Subcutaneous abdominal adipose tissue (tissue), 5 donors: ENCODE results near the gene S100A13.

Source experiments
- H3K27ac ChIP-seq: one replicate; pipeline ENCODE4 v1.7.0; 2013; ENCODE audit warnings: low read depth, mild to moderate bottlenecking, inconsistent platforms, low read length, moderate library complexity
- H3K27me3 ChIP-seq, 5 donors: one replicate each; pipeline ENCODE4 v1.7.0; 2013; ENCODE audit warnings: low read length in 5 of 5, inconsistent platforms in 1 of 5; ENCODE audit not compliant: control insufficient read depth in 5 of 5, insufficient read depth in 4 of 5
- H3K36me3 ChIP-seq, 5 donors: one replicate each; pipeline ENCODE4 v1.7.0; 2013; ENCODE audit warnings: low read length in 5 of 5; ENCODE audit not compliant: control insufficient read depth in 5 of 5, insufficient read depth in 5 of 5
- H3K4me1 ChIP-seq, 5 donors: one replicate each; pipeline ENCODE4 v1.7.0; 2013; ENCODE audit warnings: low read length in 5 of 5, mild to moderate bottlenecking in 3 of 5, moderate library complexity in 1 of 5; ENCODE audit not compliant: control insufficient read depth in 5 of 5, insufficient read depth in 5 of 5
- H3K4me3 ChIP-seq, 5 donors: one replicate each; pipeline ENCODE4 v1.7.0; 2013; ENCODE audit warnings: low read length in 5 of 5, low read depth in 1 of 5
- H3K9ac ChIP-seq, 5 donors: one replicate each; pipeline ENCODE4 v1.7.0; 2013; ENCODE audit warnings: low read length in 5 of 5, mild to moderate bottlenecking in 4 of 5, moderate library complexity in 3 of 5
- H3K9me3 ChIP-seq, 5 donors: one replicate each; pipeline ENCODE4 v1.7.0; 2013; ENCODE audit warnings: low read length in 5 of 5; ENCODE audit not compliant: control insufficient read depth in 5 of 5
- donor health status: healthy.
- donor health status: healthy.
- donor health status: healthy.
- donor health status: healthy.
- donor health status: healthy.

Gene S100A13

GRCh38 chr1:153610334-153610733, 17.0 kb downstream of the S100A13 start:
- Histone ChIP-seq H3K4me3 (no peak overlapping the region), H3K27me3 (no peaks in the 10 kb centered on the region), H3K36me3 (peaks cover 0 to 23% (median 15%) of the 10 kb centered on the region in 5 donors), H3K9ac (peak overlapping the region in 4 of 5 donors; percentile 21 to 91 (median 53)), H3K4me1 (peaks cover 10 to 63% (median 47%) of the 10 kb centered on the region in 5 donors), H3K27ac (peak overlapping the region; percentile 97), H3K9me3 (no peaks in the 10 kb centered on the region)

GRCh38 chr1:153609585-153609907, 17.8 kb downstream of the S100A13 start:
- H3K4me3 ChIP-seq, result peak overlapping the region in 2 of 5 donors; percentile 73 to 77
- peaks cover 10 to 62% (median 47%) of the 10 kb centered on the region in 5 donors for H3K4me1 ChIP-seq
- peak overlapping the region; percentile 97 for H3K27ac ChIP-seq
- no peaks in the 10 kb centered on the region for H3K9me3 ChIP-seq
- H3K27me3 ChIP-seq, result no peaks in the 10 kb centered on the region
- peak overlapping the region in 4 of 5 donors; percentile 25 to 93 (median 86) for H3K9ac ChIP-seq
- H3K36me3 ChIP-seq, result peaks cover 0 to 23% (median 15%) of the 10 kb centered on the region in 5 donors

- Histone ChIP-seq H3K4me1 (peaks cover 10 to 58% (median 47%) of the 10 kb centered on the region in 5 donors), H3K4me3 (peak overlapping the region; percentile 33 to 77 (median 70)), H3K9me3 (no peaks in the 10 kb centered on the region), H3K36me3 (peaks cover 0 to 23% (median 15%) of the 10 kb centered on the region in 5 donors), H3K27me3 (no peaks in the 10 kb centered on the region), H3K27ac (peak overlapping the region; percentile 97), H3K9ac (peak overlapping the region; percentile 48 to 93 (median 82))
Measured at GRCh38 chr1:153608742-153609584, 18.3 kb downstream of the S100A13 start.

GRCh38 chr1:153608089-153608682, 19.1 kb downstream of the S100A13 start:
- Histone ChIP-seq H3K27ac (peak overlapping the region; percentile 97), H3K4me1 (peaks cover 10 to 56% (median 47%) of the 10 kb centered on the region in 5 donors)

GRCh38 chr1:153607381-153607780, 19.9 kb downstream of the S100A13 start:
- H3K36me3 ChIP-seq, result peaks cover 0 to 23% (median 15%) of the 10 kb centered on the region in 5 donors
- H3K9me3 ChIP-seq, result no peaks in the 10 kb centered on the region
- H3K9ac ChIP-seq, result peak overlapping the region in 3 of 5 donors; percentile 2 to 91 (median 24)
- H3K4me1 ChIP-seq, result peaks cover 10 to 52% (median 47%) of the 10 kb centered on the region in 5 donors
- H3K27me3 ChIP-seq, result no peaks in the 10 kb centered on the region
- H3K4me3 ChIP-seq, result peak overlapping the region in 4 of 5 donors; percentile 67 to 77 (median 72)
- peak overlapping the region; percentile 97 for H3K27ac ChIP-seq

More at GRCh38 chr1:153608089-153608682, 19.1 kb downstream of the S100A13 start:
- peaks cover 0 to 23% (median 15%) of the 10 kb centered on the region in 5 donors for H3K36me3 ChIP-seq
- H3K9me3 ChIP-seq, result no peaks in the 10 kb centered on the region
- no peaks in the 10 kb centered on the region for H3K27me3 ChIP-seq
- peak overlapping the region; percentile 11 to 92 (median 82) for H3K9ac ChIP-seq
- peak overlapping the region; percentile 25 to 77 (median 70) for H3K4me3 ChIP-seq

- Histone ChIP-seq H3K4me1 (peaks cover 10 to 40% (median 37%) of the 10 kb centered on the region in 5 donors), H3K36me3 (peaks cover 0 to 23% (median 15%) of the 10 kb centered on the region in 5 donors), H3K27me3 (no peaks in the 10 kb centered on the region), H3K9me3 (no peaks in the 10 kb centered on the region), H3K27ac (peak overlapping the region; percentile 97), H3K4me3 (no peak overlapping the region), H3K9ac (no peak overlapping the region)
Measured at GRCh38 chr1:153606194-153606593, 21.1 kb downstream of the S100A13 start.

DNA sequence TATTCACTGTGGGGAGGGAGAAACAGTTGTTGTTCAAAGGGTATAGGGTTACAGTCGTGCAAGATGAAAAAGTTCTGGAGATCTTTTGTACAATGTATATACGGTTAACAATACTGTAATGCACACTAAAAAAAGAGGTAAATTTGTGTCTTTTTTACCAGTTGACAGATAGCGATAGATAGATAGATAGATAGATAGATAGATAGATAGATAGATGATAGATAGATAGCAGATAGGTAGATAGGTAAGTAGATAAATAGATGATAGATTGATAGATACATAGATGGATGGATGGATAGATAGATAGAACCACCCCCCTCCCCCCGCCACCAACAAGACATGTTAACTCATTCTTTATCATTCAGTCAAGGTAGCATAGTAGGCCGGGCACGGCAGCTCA, 24.6 kb downstream of the S100A13 start:
- no peak overlapping the region for H3K27ac ChIP-seq
- no peak overlapping the region for H3K4me3 ChIP-seq
- H3K27me3 ChIP-seq, result no peaks in the 10 kb centered on the region
- peaks cover 4 to 28% (median 24%) of the 10 kb centered on the region in 5 donors for H3K4me1 ChIP-seq
- H3K9me3 ChIP-seq, result no peaks in the 10 kb centered on the region
- H3K9ac ChIP-seq, result no peak overlapping the region
- H3K36me3 ChIP-seq, result peaks cover 0 to 21% (median 15%) of the 10 kb centered on the region in 5 donors

DNA sequence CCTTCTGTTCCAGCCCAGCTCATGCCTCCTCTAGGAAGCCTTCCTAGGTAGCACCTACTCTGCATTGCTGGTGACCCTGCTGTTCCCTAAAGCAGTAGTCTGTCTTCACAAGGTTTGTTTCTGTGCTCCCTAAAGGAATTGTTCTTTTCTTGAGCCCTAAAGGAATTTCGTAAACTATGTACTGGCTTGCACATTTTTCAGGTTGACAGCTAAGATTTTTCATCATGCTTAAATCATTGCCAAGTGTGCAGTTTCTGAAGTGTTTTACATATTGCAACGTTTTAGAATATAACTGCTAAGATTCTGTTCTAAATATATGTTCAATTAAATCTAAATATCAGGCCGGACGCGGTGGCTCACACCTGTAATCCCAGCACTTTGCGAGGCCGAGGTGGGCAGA, 27.5 kb downstream of the S100A13 start:
- no peaks in the 10 kb centered on the region for H3K9me3 ChIP-seq
- H3K36me3 ChIP-seq, result no peaks in the 10 kb centered on the region
- no peak overlapping the region for H3K27ac ChIP-seq
- peak overlapping the region in 1 of 5 donors; percentile 11 for H3K4me3 ChIP-seq
- no peak overlapping the region for H3K9ac ChIP-seq
- peaks cover 4 to 22% (median 16%) of the 10 kb centered on the region in 5 donors for H3K4me1 ChIP-seq
- H3K27me3 ChIP-seq, result no peaks in the 10 kb centered on the region

GRCh38 chr1:153598309-153599172, 28.8 kb downstream of the S100A13 start:
- Histone ChIP-seq H3K27ac (peak overlapping the region; percentile 54), H3K9ac (peak overlapping the region in 2 of 5 donors; percentile 35 to 61), H3K27me3 (no peaks in the 10 kb centered on the region), H3K4me3 (no peak overlapping the region), H3K36me3 (no peaks in the 10 kb centered on the region), H3K4me1 (peaks cover 4 to 22% (median 16%) of the 10 kb centered on the region in 5 donors), H3K9me3 (no peaks in the 10 kb centered on the region)
